Hematopoietic multipotent progenitor cell treated with erythropoietin and hydrocortisone succinate and interleukin-3 and kit ligand, for 4 days (in vitro differentiated cells): ENCODE measurements around the gene LY6G5C.

Source experiments
- DNase-seq: peaks from one replicate; pipeline ENCODE4 v3.0.0-alpha.2; 2015

Gene LY6G5C

GRCh38 chr6:31636698-31637596 is 43.9 kb downstream of the LY6G5C start:
- DNase-seq, result no peak

- DNase-seq, result no peak
Observed at GRCh38 chr6:31634969-31635575, 45.8 kb downstream of the LY6G5C start.

GRCh38 chr6:31634131-31634530 is 46.7 kb downstream of the LY6G5C start:
- DNase-seq, result no peak

- DNase-seq, result no peak
Observed at GRCh38 chr6:31633447-31633846, 47.4 kb downstream of the LY6G5C start.

- no peak for DNase-seq
Observed at GRCh38 chr6:31632279-31632946, 48.5 kb downstream of the LY6G5C start.

GRCh38 chr6:31631681-31632278 is 49.1 kb downstream of the LY6G5C start:
- no peak for DNase-seq

GRCh38 chr6:31631209-31631608 is 49.7 kb downstream of the LY6G5C start:
- no peak for DNase-seq

GRCh38 chr6:31630177-31630934 is 50.5 kb downstream of the LY6G5C start:
- DNase-seq, result no peak

GRCh38 chr6:31629014-31629413 is 51.9 kb downstream of the LY6G5C start:
- no peak for DNase-seq

- DNase-seq, result no peak
Observed at GRCh38 chr6:31627690-31628287, 53.1 kb downstream of the LY6G5C start.

GRCh38 chr6:31626952-31627351 is 53.9 kb downstream of the LY6G5C start:
- no peak for DNase-seq
